ENCODE measurements around the gene SIK2.

DNA sequence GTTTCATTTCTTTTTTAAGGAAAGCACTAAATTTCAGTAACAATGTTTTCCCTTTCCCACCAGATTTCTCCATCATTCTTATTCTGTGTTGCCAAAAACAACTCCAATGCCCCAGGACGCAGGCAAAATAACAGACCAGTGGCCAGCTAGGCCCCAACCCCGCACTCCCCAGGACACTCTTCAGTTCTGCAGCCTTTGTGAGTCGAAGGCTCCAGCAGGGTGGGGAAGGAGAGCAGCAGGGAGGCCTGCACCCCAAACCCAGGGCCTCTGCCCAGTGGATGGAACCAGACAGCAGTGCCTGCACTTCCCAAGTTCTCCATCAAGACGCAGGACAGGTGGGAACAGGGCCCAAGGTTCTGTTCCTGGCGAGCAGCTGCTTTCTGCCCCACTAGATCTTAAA is 129.6 kb downstream of the SIK2 start:
- TF ChIP-seq, protein P1, sequence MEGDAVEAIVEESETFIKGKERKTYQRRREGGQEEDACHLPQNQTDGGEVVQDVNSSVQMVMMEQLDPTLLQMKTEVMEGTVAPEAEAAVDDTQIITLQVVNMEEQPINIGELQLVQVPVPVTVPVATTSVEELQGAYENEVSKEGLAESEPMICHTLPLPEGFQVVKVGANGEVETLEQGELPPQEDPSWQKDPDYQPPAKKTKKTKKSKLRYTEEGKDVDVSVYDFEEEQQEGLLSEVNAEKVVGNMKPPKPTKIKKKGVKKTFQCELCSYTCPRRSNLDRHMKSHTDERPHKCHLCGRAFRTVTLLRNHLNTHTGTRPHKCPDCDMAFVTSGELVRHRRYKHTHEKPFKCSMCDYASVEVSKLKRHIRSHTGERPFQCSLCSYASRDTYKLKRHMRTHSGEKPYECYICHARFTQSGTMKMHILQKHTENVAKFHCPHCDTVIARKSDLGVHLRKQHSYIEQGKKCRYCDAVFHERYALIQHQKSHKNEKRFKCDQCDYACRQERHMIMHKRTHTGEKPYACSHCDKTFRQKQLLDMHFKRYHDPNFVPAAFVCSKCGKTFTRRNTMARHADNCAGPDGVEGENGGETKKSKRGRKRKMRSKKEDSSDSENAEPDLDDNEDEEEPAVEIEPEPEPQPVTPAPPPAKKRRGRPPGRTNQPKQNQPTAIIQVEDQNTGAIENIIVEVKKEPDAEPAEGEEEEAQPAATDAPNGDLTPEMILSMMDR (IDR thresholded peaks at IDR 0.05): no peak
- no peak for TF ChIP-seq POLR2A (IDR thresholded peaks at IDR 0.05)
